ENCODE measurements around the gene HERC2.
"Not testable (repeated sequence)": the region's sequence is repeated elsewhere in the genome, so short reads cannot be mapped to it uniquely, and the experiment has no call there.

The HERC2 gene

DNA sequence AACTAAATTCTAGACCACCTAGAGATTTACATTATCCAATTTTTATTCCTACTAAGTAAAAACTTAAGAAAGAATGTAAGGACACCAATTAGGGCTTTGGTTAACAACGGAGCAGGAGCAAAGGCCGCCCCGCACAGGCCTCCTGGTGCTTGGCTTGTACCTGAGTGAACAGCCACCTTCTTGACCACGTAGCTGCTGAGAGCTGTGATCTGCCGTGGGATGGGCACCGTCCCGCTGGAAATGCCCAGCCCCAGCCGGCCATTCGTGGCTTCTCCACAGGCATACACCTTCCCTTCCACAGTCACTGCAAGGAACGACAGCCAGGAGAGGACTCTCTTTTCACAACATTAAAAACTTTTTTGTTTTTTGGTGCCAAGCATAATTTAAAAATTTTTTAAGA, 143.3 kb downstream of the HERC2 start:
- no peak for FAIRE-seq

DNA sequence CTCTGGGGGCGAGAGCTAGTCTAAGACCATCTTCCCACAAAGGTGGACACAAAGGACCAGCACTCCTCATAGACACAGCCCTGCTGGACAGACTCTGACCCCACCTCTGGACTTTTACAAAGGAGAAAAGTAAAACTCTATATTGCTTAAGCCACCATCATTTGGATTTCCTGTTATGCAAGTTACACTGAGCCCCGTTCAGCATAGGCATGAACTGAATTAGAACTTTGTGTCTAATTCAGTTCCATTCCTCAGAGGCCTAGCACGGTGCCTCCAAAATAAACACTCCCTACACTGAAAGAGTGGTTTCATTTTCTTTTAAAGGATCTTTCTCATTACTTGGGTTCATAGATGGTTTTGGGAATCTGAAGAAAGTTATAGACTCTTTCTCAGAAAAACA, 143.7 kb downstream of the HERC2 start:
- FAIRE-seq: no peak

DNA sequence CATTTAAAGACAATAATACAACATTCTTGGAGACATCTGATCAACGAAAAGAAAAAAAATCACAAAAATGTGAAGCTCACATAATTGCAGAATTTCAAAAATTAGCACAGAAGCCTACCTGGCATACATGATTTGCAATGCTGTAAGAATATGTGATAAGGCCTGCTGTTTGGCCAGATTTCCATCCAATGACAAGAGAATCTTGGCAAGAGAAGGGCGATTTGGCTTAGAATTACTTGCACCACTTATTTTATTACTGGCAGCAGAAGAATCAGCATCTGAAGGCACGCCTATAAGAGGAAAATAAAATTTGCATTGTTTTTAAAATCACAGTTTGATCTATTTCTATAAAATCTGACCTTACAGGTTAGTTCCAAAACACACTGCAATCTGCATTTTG, 152.6 kb downstream of the HERC2 start:
- FAIRE-seq: no peak

DNA sequence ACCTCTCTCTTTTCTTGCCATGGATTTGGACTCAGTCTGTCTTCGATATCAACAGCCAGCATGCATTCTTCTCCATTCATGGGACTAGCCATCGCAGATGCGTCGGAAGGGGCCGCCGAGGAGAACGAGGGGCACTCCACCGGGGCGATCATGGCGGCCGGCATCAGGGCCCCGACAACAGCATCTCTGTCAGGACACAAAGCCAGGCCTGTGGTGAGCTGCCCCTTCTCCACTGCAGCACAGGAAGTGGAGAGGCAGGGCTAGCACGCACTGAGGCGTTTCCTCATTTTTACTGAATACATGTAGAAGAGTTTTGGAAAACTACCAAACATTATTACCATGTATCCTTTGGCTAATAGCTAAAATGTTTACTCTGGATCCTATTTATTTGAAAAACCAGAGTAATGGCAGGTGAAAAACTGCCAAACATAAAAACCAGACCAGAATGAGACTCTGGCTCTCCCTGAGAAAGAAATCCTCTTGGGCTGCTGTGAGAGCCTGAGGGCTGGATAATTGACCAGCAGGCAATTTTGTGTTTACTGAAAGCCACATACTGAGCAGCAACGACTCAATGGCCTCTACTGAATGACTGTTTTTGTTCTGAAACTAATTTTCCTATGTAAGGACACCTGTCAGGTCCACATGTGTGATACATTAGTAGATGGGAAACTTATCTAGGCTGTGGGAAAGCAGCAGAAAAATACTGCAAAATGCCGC, 153.4 kb downstream of the HERC2 start:
- not testable (repeated sequence) for FAIRE-seq

DNA sequence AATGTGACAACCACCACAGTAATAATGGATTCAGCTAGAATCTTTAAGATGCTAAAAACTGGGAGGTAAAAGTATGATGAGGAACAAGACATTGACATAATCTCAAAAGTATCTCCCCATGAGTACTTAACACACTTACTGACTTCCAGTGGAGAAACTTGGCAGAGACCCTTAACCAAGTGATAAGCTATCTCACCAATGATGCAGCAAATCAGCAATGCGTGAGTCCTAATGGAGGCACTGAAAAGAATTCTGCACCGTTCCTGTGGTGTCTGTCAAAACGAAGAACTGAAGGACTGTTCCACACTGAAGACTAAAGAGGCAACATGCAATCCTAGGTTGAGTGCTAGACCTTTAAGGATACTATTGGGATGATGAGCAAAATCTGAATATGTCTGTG, 154.9 kb downstream of the HERC2 start:
- FAIRE-seq: no peak

DNA sequence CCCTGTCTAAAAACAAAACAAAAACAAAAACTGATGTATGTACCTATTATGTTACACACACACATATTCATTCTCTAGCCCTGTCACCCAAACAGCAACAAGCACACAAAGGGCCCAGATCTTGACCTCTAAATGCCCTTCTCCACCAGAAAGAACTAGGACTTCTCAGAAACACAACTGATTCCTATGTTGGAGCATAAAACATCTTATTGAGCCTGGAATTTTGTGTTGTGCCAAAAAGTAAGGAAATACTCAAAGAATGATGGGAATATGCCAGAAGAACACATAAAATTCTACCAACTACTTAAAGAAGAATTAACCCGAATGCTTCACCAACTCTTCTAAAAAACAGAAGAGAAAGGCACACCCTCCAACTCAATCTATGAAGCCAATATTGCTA, 156.2 kb downstream of the HERC2 start:
- no peak for FAIRE-seq

DNA sequence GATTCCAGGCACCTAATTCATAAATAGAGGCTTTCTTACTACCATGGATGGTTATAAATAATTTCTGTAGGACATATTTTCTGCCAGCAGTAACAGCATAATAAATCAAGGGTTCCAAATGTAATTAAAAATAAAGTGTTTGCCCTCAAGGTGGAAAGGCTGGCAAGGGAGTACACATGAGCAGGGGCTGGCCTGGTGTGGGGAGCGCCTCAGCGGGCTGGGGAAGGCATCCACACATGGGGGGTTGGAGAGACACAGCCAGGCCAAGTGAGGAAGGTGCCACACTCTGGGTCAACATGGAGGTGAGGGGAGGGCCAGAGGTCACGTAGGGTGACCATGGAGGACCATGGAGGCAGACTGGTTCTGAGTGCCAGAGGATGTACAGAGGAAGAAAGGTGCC, 157.1 kb downstream of the HERC2 start:
- no peak for FAIRE-seq

DNA sequence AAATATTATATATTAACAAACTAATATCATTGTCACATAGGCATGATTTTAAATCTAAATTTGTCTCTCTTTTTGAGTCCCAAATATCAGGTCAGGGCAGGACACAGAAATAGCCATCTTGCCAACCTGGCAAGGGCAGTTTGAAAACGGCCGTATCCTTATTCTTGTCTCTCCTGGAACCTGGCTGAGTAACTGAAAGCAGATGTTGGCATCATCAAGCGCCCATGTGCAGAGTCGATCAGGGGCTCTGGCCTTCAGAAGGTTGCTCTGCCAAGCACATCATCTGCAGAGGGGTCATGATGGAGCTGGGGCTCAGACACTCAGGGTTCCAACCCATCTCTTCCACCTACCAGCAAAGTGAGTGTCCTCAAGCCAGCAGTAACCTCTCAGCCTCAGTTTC, 167.7 kb downstream of the HERC2 start:
- FAIRE-seq: no peak

DNA sequence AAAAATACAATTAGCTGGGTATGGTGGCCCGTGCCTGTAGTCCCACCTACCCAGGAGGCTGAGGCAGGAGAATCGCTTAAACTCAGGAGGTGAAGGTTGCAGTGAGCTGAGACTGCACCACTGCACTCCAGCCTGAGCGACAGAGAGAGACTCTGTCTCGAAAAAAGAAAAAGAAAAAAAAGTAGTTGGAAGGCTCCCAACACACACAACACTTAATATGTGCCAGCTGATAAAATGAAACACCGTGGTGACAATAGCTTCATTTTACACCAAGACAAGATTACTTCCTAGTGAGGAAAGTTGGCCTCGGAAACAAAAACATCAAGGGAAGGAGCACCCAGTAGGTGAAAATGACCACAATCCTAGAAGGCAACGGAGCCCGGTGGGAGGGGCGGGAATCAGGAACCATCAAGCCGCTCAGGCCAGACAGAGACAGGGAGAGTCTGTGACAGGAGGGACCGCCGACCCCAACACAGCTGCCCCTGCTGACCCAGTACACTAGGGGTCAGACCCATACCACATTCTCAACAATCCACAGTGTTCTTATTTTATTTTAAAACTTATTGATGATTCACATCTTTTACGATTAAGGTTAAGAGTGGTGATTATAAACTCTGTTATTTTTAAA, 168.4 kb downstream of the HERC2 start:
- FAIRE-seq: no peak

DNA sequence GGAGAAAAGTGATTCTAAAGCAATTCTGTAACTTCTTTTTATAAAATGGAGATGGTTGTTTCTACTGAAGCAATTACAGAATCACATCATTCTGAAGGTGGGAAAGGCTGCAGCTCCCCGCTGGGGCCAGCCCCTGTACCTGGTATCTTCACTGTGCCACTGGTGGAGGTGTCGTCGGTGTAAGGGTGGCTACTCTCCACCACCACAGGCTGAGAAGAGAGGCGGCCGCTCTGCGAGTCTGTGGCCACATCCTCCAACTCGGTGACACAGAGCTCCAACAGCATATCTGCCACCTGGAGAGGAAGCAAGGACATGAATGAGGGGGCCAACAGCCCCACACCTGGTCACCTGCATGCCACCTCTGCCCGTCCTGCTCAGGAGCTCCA, 169.4 kb downstream of the HERC2 start:
- FAIRE-seq: not testable (repeated sequence)

DNA sequence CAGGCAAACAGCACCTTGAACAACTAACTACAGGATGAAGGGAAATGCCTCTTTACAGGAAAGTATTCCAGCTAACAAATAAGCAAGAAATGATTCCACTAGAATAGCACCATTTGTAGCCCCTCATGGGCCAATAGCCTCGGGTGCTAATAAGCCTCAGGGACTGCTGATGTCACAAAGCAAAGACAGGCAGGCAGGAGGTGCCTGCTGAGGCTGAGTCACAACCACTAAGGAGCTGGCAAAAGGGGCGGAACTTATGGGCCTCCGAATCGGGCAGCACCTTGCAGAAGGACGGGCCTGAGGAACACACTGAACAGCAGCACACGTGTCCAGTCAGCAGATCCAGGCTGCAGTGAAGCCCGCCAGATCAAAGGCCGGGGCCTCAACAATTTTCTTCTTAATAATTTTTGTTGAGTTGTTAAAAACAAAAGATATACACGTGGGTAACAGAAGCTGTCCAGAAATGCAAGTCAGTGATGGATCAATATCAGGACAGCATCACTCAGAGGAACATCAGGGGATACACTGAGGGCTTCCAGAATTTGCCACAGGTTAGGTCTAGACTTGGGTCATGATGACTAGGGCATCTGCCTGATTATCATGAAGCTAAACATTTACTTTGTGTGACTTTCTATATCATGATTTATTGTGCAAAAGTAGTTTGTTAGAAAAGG, 170.0 kb downstream of the HERC2 start:
- FAIRE-seq: not testable (repeated sequence)

DNA sequence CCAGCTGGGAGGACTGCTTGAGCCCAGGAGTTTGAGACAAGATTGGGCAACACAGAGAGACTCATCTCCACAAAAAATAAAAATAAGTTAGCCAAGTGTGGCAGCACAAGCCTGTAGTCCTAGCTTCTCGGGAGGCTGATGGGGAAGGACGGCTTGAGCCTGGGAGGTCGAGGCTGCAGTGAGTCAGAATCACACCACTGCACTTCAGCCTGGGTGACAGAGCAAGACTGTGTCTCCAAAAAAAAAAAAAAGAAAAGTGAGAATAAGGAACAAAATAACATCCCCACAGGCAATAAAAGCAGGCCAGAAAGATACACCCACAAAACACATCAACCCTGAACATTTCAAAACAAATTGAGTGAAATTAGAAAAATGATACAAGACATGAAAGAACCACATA, 174.2 kb downstream of the HERC2 start:
- no peak for FAIRE-seq

DNA sequence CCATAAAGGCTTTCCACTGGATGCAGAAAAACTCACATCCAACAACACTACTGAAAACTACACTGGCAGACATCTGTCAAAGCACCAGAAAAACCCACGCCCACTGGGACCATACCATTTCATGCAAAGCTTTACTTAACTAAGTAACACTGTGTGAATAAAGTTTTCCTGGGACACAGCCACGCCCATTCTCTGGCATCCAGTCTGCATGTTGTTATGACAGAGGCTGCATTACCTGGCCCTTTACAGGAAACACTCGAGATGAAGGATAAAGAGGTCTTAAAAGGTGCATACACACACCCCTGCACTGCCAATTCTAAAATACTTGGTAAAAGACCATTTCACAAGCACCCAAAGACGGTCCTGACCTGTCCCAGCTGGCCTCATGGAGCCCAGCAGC, 176.6 kb downstream of the HERC2 start:
- not testable (repeated sequence) for FAIRE-seq

DNA sequence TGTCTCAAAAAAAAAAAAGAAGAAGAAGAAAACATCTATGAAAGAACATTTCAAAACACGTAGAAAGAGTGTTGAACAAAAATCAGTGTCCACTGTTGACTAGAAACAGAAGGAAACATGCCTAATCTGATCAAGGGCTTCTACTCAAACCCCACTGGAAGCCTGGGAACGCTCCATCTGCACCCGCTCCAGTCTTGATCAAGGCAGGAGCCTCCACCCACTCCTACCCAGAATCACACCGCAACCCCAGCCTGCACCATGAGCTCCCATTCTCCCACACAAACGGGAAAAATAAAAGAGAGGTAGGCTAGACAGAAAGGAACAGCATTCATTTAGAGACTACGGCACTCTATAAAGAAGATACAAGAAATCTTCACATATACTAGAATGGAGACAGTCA, 181.9 kb downstream of the HERC2 start:
- FAIRE-seq: no peak

DNA sequence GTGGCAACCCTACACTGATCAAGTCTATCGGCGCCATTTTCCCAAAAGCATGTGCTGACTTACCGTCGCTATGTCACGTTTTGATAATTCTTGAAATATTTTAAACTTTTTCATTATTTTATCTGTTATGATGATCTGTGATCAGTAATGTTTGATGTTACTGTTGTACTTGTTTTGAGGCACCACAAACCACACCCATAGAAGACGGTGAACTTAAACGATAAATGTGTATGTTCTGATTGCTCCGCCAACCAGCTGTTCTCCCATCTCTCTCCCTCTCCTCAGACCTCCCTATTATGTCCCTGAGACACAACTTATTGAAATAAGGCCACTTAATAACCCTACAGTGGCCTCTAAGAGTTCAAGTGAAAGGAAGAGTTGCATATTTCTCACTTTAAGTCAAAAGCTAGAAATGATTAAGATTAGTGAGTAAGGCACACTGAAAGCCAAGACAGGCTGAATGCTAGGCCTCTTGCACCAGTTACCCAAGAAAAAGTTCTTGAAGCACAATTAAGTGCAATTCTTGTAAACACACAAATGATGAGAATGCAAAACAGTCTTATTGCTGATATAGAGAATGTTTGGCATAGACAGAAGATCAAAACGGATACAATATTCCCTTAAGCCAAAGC, 184.5 kb downstream of the HERC2 start:
- FAIRE-seq: not testable (repeated sequence)

DNA sequence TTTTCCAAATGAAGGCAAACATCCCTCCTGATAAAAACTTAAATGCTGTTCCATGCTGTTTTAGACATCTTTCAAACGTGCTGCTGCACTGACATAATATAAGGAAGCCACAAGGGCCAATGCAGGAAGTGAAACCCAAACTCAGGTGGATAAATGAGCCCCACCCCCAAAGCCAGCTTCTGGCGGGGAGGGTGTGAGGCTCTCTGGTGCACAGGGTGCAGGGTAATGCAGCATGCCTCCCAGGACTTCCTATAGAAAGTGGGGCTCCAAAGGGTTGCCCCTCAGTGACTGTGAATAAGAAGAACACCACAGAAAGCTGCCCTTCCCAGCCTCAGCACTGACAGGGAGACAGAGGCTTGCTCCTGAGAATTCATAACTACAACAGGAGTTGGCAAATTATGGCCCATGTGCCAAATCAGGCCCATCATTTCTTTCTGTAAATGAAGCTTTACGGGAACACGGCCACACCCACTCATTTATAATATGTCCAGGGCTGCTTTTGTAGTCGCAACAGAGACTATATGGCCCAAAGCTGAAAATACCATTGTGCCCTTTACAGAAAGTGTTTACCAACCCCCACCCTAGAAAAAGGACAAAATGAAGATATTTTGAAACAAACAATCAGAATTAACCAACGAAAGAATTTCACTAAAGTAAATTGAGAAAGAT, 185.6 kb downstream of the HERC2 start:
- not testable (repeated sequence) for FAIRE-seq

DNA sequence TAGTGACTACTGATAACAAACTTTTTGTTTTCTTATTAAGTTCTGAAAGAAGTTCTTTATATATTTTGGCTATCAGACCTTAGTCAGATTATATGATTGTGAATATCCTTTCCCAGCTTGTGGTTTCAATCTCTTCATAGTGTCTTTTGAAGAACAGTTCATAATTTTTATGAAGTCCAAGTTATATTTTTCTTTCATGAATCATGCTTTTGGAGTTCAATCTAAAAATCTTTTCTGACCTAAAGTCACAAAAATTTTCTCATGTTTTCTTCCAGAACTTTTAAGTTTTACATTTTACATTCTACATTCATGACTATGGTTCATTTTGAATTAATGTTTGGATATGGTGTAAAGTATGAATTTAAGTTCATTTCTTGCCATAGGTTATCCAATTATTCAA, 188.7 kb downstream of the HERC2 start:
- no peak for FAIRE-seq

DNA sequence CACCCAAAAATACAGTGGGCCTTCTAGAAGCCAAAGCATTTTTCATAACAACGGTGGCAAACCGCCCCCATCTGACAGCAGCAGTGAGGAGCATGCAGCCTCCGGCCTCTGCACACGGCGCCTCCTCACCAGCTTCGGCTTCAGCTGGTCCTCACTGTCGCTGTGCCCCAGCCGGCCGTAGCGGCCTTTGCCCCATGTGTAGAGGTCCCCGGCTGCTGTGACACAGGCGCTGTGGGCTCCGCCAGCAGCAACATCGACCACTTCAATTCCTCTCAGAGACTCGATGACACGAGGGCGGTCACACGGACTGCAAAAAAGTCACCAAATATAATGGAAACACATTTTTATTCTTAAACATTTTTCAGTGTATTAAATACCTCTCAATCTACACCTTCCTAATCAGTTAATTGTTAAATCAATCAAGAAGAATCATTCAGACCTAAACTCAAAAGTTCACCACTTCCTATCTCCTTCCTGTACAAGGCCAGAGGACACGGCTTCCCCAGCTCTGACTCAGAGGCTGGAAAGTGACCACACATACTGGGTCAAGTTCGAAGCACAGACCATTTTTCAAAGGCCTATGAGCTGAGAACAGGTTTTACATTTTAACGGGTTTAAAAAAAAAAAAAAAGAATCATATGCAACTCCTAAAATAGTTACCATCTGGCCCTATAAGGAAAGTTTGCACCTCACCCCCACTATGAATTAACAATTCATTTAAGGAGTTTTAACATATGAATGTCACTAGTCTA, 189.3 kb downstream of the HERC2 start:
- no peak for FAIRE-seq

DNA sequence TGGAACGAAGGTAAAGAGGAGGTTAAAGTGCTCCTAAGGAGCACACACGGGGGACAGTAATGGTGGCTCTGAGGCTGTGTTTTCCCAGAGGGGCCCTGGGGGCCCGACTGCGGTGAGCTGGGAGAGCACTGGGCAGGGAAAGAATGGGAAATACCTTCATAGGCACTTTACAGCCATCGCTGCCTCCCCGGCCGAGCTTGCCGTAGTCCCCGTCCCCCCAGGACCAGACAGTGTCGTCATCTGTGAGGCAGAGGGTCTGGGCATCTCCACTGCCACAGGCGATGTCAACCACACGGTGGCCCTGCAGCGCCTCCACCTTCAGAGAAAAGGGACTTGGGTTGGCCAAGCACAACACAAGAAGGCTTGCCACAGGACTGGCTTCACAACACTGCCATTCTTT, 190.0 kb downstream of the HERC2 start:
- no peak for FAIRE-seq

DNA sequence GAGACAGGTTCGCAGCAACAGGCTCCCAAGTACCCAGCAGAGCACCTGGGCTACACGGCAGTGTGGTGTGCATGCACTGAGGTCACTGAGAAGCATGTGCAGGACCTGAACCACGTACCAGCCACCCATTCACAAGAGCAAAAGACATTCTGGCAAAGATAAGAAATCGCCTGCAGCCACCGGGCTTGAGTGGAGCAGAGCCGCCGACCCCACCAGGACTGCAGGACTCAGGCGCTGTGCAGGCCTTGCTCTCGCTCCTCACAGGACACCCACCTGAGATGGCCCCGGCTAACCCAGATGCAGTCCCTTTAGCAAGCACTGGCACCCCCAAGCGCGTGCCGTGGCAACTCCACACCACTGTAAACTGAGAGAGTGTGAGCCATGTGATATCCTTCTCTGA, 190.6 kb downstream of the HERC2 start:
- FAIRE-seq: no peak

DNA sequence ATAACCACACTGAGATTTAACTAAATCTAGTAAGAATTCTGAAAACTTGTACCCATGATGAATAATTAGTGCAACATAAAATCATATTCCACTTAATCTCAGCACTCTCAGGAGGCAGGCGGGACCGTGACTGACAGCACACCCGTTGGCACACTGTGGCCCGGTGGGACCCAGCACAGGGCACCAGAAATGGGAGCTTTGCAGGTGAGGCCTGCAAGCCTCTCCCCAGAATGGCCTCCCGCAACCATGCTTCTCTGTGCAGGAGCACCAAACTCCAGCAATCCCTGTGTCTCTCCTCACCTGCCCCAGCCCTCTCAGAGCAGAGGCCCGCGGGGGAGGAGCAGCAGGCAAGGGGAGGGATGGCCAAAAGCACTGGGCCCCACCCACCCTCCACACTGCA, 191.3 kb downstream of the HERC2 start:
- no peak for FAIRE-seq

DNA sequence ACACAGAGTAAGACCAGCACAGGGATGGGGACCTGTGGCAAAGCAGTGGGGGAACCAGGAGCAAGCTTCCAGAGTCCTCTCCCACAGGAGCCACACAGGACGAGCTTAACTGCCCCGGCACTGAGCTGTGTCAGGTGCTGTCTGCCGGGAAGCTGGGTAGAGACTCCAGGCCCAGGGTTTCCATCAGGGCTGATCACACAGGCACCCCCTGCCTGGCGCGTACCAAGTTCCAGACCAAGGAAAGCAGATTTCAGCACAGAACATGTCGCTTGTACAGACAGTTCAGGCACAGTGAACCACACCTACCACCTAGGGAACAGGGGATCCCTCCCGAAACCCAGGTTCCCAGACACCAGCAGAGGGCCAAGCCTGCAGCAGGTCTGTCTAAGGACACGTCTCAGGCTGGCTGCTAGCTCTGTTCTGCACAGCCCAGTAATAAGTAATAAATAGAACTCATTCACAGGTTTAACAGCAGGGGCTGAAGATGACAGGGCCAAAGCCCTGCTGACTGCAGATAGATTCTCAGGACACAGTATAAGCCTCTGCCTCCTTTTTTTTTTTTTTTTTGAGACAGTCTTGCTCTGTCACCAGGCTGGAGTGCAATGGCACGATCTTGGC, 192.6 kb downstream of the HERC2 start:
- no peak for FAIRE-seq
